Ishikawa (cell line): ENCODE measurements around the gene DENND5A.

Experiments used
- CEBPB ChIP-seq: IDR thresholded peaks from 2 replicates; pipeline ENCODE4 v1.6.1; 2012
- CREB1 ChIP-seq: IDR thresholded peaks from 2 replicates; pipeline ENCODE4 v1.6.1; 2012; ENCODE audit warnings: low read depth
- EGR1 ChIP-seq: IDR thresholded peaks from 2 replicates; pipeline ENCODE4 v1.6.1; 2012
- EP300 ChIP-seq: IDR thresholded peaks from 2 replicates; pipeline ENCODE4 v1.6.1; 2012; ENCODE audit warnings: borderline replicate concordance
- FOXM1 ChIP-seq: IDR thresholded peaks from 2 replicates; pipeline ENCODE4 v1.6.1; 2012; ENCODE audit warnings: low read depth, borderline replicate concordance
- MAX ChIP-seq: IDR thresholded peaks from 2 replicates; pipeline ENCODE4 v1.6.1; 2012
- NFIC ChIP-seq: IDR thresholded peaks from 2 replicates; pipeline ENCODE4 v1.6.1; 2012
- RAD21 ChIP-seq: IDR thresholded peaks from 2 replicates; pipeline ENCODE4 v1.6.1; 2012; ENCODE audit warnings: low read depth
- REST ChIP-seq: IDR thresholded peaks from 2 replicates; pipeline ENCODE4 v1.6.1; 2012; ENCODE audit warnings: low read depth, mild to moderate bottlenecking
- TAF1 ChIP-seq: IDR thresholded peaks from 2 replicates; pipeline ENCODE4 v1.6.1; 2012; ENCODE audit warnings: low read depth, mild to moderate bottlenecking
- TCF12 ChIP-seq: IDR thresholded peaks from 2 replicates; pipeline ENCODE4 v1.6.1; 2012; ENCODE audit warnings: low read depth
- TEAD4 ChIP-seq: IDR thresholded peaks from 2 replicates; pipeline ENCODE4 v1.6.1; 2012
- USF1 ChIP-seq: IDR thresholded peaks from 2 replicates; pipeline ENCODE4 v1.6.1; 2012
- YY1 ChIP-seq: IDR thresholded peaks from 2 replicates; pipeline ENCODE4 v1.6.1; 2012; ENCODE audit warnings: low read depth
- ZBTB7A ChIP-seq: IDR thresholded peaks from 2 replicates; pipeline ENCODE4 v1.6.1; 2012; ENCODE audit warnings: low read depth

Gene DENND5A

GRCh38 chr11:9301720-9302119 is 36.6 kb upstream of the DENND5A start:
- no peak for TF ChIP-seq NFIC
- no peak for TF ChIP-seq EGR1
- no peak for TF ChIP-seq CEBPB
- no peak for TF ChIP-seq FOXM1
- TF ChIP-seq MAX, result no peak
- TF ChIP-seq CREB1, result no peak
- TF ChIP-seq YY1, result no peak
- no peak for TF ChIP-seq TEAD4
- TF ChIP-seq TCF12, result no peak
- no peak for TF ChIP-seq REST
- no peak for TF ChIP-seq EP300
- TF ChIP-seq TAF1, result no peak
- TF ChIP-seq USF1, result no peak
- no peak for TF ChIP-seq ZBTB7A
- no peak for TF ChIP-seq RAD21

GRCh38 chr11:9293646-9294045 is 28.5 kb upstream of the DENND5A start:
- no peak for TF ChIP-seq EP300
- no peak for TF ChIP-seq FOXM1
- no peak for TF ChIP-seq REST
- TF ChIP-seq TEAD4, result no peak
- no peak for TF ChIP-seq MAX
- TF ChIP-seq NFIC, result no peak

- TF ChIP-seq REST, result no peak
- TF ChIP-seq EP300, result no peak
- TF ChIP-seq YY1, result no peak
- TF ChIP-seq NFIC, result no peak
- TF ChIP-seq TEAD4, result no peak
Observed at GRCh38 chr11:9285850-9286587, 20.9 kb upstream of the DENND5A start.

GRCh38 chr11:9280655-9281301 is 15.6 kb upstream of the DENND5A start:
- TF ChIP-seq YY1, result no peak
- no peak for TF ChIP-seq EGR1
- no peak for TF ChIP-seq RAD21
- TF ChIP-seq MAX, result no peak
- TF ChIP-seq REST, result no peak
- TF ChIP-seq EP300, result no peak
- no peak for TF ChIP-seq NFIC
- TF ChIP-seq TEAD4, result no peak
